Activated naive CD4-positive, alpha-beta T cell treated with anti-CD3 and anti-CD28 coated beads for 36 hours (primary cell): ENCODE results near the gene KCNQ2. TPM values are rescaled to one million over a fixed set of nuclear protein-coding genes. Genes with fewer than 3 reads are reported as not detected.

Experiments used
- CTCF ChIA-PET: fragments of 350-600 bp; sonication (Branson Sonifier 250); formaldehyde crosslinking; loops from one replicate; lab custom pipeline; 2021; ENCODE audit warnings: antibody characterized with exemption; lab: Charles Lee
- DNase-seq: peaks from one replicate; pipeline ENCODE4 v3.0.0-alpha.2; 2020
- H3K27ac Mint-ChIP-seq: one replicate; pipeline ENCODE4 v1.8.0; 2021; ENCODE audit warnings: mild to moderate bottlenecking, mixed read lengths
- H3K27me3 Mint-ChIP-seq: one replicate; pipeline ENCODE4 v1.8.0; 2021; ENCODE audit warnings: low read depth, mixed read lengths
- H3K36me3 Mint-ChIP-seq: one replicate; pipeline ENCODE4 v1.8.0; 2021; ENCODE audit warnings: low read depth, mixed read lengths
- H3K4me1 Mint-ChIP-seq: one replicate; pipeline ENCODE4 v1.8.0; 2021; ENCODE audit warnings: low read depth, mixed read lengths
- H3K4me3 Mint-ChIP-seq: one replicate; pipeline ENCODE4 v1.8.0; 2021; ENCODE audit warnings: mild to moderate bottlenecking, moderate library complexity, mixed read lengths
- H3K9me3 Mint-ChIP-seq: one replicate; pipeline ENCODE4 v1.8.0; 2021; ENCODE audit warnings: mixed read lengths
- intact Hi-C: fragments of 100-400 bp; cut with micrococcal nuclease; formaldehyde crosslinking; loops from one replicate; pipeline ENCODE4 v1.15.1; 2023
- total RNA-seq, 2 experiments: library from RNA; stranded (reverse); gene quantifications; one replicate each; pipeline ENCODE4 v1.2.3, GENCODE V29; 2021

The KCNQ2 gene
- total RNA-seq, 2 experiments from 2014 or later, result not detected

DNA sequence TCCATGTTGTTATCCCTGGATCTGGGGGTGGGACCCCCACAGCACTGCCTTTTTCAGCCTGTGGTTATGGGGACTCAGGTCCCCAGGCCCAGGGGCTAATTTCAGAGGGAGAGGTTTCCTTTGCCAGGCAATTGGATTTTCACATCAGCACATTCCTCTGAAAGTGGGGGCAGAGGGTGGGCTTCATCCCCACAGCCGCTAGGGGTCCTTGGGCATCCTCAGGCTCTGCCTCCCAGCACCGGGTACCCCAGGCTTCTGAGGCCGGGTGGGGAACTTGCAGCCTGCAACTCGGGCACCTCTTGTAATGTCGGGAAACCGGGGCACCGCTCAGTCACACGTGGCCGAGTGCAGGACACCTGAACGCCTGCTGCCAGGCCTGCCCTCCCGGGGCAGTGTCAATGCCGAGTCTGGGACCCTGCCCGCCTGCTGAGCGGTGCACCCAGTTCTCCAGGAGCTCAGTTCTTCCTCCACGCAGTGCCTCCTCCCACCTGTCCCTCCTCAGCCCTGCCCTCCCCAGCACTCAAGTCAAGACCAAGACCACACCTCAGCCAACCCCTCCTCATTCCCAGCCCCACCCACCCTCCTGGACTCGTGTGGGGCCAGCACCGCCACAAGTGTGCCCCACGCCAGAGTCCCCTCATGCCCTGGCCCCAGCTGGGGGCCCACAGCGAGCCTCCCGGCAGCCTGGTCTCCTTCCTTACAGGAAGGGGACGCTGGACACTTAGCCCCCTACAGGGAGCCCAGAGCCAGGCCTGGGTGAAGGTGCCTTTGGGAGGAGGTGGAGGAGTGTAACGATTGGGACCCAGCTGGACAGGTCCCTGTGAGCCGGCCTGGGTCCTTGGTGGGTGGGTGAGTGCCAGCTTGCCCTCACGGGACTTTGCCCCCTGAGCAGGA, 102.5 kb downstream of the KCNQ2 start:
- CTCF ChIA-PET, result interaction anchor here (0.6 to 1.2 kb wide), 2 partner anchors 12 to 177 kb away, joined by 3 read pairs; no protein-coding TSS in a partner anchor
- intact Hi-C loops, result no loop called here
- no peaks in the 10 kb centered on the region for H3K9me3 Mint-ChIP-seq
- no peak overlapping the region for H3K4me3 Mint-ChIP-seq
- H3K4me1 Mint-ChIP-seq, result no peaks in the 10 kb centered on the region
- no peaks in the 10 kb centered on the region for H3K36me3 Mint-ChIP-seq
- peaks cover 4% of the 10 kb centered on the region for H3K27me3 Mint-ChIP-seq
- no peak overlapping the region for H3K27ac Mint-ChIP-seq
- no peak for DNase-seq

DNA sequence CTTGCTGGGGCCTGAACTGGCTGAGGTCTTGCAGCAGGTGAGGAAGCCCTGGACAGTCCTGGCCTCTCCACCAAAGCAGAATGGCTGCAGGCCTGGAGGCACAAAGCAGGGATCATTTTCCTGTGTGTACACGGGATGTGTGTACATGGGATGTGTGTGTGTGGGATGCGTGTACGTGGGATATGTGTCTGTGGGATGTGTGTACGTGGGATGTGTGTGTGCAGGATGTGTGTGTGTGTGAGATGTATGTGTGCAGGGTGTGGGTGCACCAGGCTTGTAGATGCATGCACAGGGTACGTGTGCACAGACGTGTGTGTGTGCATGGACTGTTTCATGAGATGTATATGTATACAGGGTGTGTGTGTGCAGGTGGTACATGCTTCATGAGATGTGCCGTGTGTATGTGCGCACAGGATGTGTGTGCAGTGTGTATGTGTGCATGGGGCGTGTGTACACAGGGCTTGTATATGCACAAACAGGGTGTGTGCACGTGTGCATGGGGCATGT, 103.4 kb downstream of the KCNQ2 start:
- H3K4me3 Mint-ChIP-seq, result no peak overlapping the region
- H3K4me1 Mint-ChIP-seq, result no peaks in the 10 kb centered on the region
- H3K9me3 Mint-ChIP-seq, result no peaks in the 10 kb centered on the region
- DNase-seq, result no peak
- no peaks in the 10 kb centered on the region for H3K36me3 Mint-ChIP-seq
- intact Hi-C loops, result no loop called here
- peaks cover 4% of the 10 kb centered on the region for H3K27me3 Mint-ChIP-seq
- CTCF ChIA-PET, result no interaction called here
- no peak overlapping the region for H3K27ac Mint-ChIP-seq

GRCh38 chr20:63368151-63368550, 104.3 kb downstream of the KCNQ2 start:
- Mint-ChIP-seq H3K27me3 (peaks cover 4% of the 10 kb centered on the region), H3K4me3 (no peak overlapping the region), H3K9me3 (no peaks in the 10 kb centered on the region), H3K36me3 (no peaks in the 10 kb centered on the region), H3K4me1 (no peaks in the 10 kb centered on the region), H3K27ac (no peak overlapping the region)
- intact Hi-C loops, result no loop called here
- DNase-seq, result no peak
- CTCF ChIA-PET, result no interaction called here

GRCh38 chr20:63367446-63368055, 104.9 kb downstream of the KCNQ2 start:
- CTCF ChIA-PET, result no interaction called here
- Mint-ChIP-seq H3K4me3 (no peak overlapping the region), H3K36me3 (no peaks in the 10 kb centered on the region), H3K27ac (no peak overlapping the region), H3K9me3 (no peaks in the 10 kb centered on the region), H3K4me1 (no peaks in the 10 kb centered on the region), H3K27me3 (peaks cover 9% of the 10 kb centered on the region)
- intact Hi-C loops, result no loop called here
- DNase-seq, result no peak

GRCh38 chr20:63366390-63367365, 105.8 kb downstream of the KCNQ2 start:
- H3K36me3 Mint-ChIP-seq, result no peaks in the 10 kb centered on the region
- H3K4me1 Mint-ChIP-seq, result no peaks in the 10 kb centered on the region
- no peak overlapping the region for H3K27ac Mint-ChIP-seq
- H3K27me3 Mint-ChIP-seq, result peaks cover 12% of the 10 kb centered on the region
- no peak overlapping the region for H3K4me3 Mint-ChIP-seq
- DNase-seq, result no peak
- H3K9me3 Mint-ChIP-seq, result no peaks in the 10 kb centered on the region
- CTCF ChIA-PET, result no interaction called here
- intact Hi-C loops, result no loop called here

DNA sequence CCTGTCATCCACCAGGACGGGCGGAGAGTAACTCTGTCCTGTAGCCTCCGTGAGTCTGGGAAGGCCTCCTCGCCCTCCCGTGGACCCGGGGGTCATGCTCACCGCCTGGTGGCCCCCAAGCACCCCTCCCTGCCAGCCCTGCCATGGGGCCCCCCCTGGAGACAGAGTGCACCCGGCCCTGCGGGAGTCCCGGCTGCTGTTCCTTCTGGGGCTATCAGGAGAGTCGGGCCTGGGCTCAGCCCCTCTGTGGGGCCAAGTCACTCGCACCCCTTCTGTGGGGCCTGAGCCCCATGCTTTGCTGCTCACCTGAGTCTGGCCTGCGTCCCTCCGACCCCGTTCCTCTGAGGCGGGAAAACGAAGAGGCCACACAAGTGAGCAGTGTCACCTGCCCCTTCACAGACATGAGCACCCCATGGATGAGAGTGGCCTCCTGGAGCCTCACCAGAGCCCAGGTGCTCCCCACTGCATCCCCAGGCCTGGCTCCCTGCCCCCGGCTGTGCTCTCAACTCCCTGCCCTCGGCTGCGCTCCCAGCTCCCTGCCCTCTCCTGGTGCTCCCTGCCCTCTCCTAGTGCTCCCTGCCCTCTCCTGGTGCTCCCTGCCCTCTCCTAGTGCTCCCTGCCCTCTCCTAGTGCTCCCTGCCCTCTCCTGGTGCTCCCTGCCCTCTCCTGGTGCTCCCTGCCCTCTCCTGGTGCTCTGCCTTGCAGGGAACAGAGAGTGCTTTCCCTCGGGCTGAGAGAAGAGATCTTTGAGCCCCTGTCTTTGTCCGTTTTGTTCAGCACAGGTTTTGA, 106.7 kb downstream of the KCNQ2 start:
- no peak overlapping the region for H3K4me3 Mint-ChIP-seq
- intact Hi-C loops, result no loop called here
- H3K9me3 Mint-ChIP-seq, result no peaks in the 10 kb centered on the region
- DNase-seq, result no peak
- peaks cover 12% of the 10 kb centered on the region for H3K27me3 Mint-ChIP-seq
- no peaks in the 10 kb centered on the region for H3K4me1 Mint-ChIP-seq
- H3K36me3 Mint-ChIP-seq, result no peaks in the 10 kb centered on the region
- no peak overlapping the region for H3K27ac Mint-ChIP-seq
- CTCF ChIA-PET, result no interaction called here

DNA sequence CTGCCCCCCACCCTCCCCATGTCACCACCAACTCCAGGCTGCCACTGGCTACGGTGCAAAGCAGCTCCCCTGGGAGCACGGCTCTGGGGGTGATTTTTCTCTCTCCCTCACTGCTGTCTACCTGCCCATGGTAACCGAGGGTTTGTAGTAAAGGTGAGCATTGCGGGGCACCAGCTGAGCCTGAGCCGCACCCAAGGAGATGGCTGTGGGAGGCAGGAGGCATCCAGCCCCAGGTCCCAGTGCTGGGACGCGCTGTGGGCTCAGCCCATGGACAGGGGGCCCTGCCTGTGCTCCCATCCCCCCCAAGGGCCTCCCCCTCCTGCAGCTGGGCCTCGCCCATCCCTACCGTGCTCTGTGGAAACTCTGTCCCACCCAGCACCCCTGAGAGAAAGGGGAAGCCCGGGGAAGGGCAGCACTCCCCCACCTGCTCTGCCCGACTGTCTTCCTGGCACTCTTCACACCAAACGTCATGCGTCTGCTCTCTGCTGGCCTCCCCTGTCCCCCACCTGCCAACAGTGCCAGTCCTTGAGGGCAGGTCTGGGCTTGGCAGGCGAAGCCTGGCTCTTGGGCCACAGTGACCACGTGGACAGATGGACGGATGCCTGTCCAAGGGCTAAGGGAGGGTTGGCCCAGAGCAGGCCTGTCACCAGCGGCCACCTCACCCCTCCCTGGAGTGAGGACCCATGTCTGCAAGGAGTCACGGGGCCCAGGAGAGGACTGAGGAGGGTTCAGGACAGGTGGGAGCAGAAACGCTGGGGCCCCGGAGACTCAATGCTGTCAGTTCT, 107.5 kb downstream of the KCNQ2 start:
- DNase-seq, result no peak
- no peaks in the 10 kb centered on the region for H3K36me3 Mint-ChIP-seq
- peaks cover under 1% of the 10 kb centered on the region for H3K4me1 Mint-ChIP-seq
- no peak overlapping the region for H3K4me3 Mint-ChIP-seq
- intact Hi-C loops, result no loop called here
- no peak overlapping the region for H3K27ac Mint-ChIP-seq
- no peaks in the 10 kb centered on the region for H3K9me3 Mint-ChIP-seq
- CTCF ChIA-PET, result no interaction called here
- peaks cover 13% of the 10 kb centered on the region for H3K27me3 Mint-ChIP-seq

- H3K27me3 Mint-ChIP-seq, result peaks cover 23% of the 10 kb centered on the region
- CTCF ChIA-PET, result no interaction called here
- no peaks in the 10 kb centered on the region for H3K36me3 Mint-ChIP-seq
- H3K9me3 Mint-ChIP-seq, result no peaks in the 10 kb centered on the region
- peaks cover 2% of the 10 kb centered on the region for H3K4me1 Mint-ChIP-seq
- intact Hi-C loops, result no loop called here
- no peak overlapping the region for H3K4me3 Mint-ChIP-seq
- H3K27ac Mint-ChIP-seq, result no peak overlapping the region
- no peak for DNase-seq
Measured at GRCh38 chr20:63363981-63364561, 108.4 kb downstream of the KCNQ2 start.

GRCh38 chr20:63363013-63363957, 109.2 kb downstream of the KCNQ2 start:
- H3K27ac Mint-ChIP-seq, result no peak overlapping the region
- CTCF ChIA-PET, result no interaction called here
- H3K9me3 Mint-ChIP-seq, result no peaks in the 10 kb centered on the region
- intact Hi-C loops, result no loop called here
- H3K36me3 Mint-ChIP-seq, result no peaks in the 10 kb centered on the region
- H3K4me3 Mint-ChIP-seq, result no peak overlapping the region
- H3K4me1 Mint-ChIP-seq, result peaks cover 2% of the 10 kb centered on the region
- no peak for DNase-seq
- peaks cover 23% of the 10 kb centered on the region for H3K27me3 Mint-ChIP-seq

DNA sequence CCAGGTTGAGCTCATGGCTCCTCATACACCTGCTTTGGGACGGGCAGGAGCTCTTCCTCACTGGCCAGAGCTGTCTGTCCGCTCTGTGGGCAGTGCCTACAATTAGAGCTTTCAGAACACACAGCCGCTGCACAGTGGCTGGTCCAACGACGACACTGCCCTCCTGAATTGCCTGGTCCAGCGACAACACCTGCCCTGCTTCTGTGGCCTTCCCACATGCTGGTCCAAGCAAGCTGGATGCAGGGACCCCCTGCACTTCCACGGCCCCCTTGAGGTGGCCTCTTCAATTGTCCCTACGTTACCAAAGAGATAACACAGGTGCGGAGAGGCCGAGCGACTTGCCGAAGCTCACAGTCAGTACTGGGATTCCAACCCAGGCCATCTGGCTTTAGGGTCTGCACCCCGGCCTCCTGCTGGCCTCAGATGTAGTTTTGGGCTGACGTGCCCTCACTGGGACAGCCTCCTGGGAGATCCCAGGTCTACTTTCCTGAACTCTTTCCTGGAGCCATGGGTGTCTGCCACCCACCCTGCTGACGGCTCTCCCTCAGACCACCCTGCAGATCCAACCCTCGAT, 109.9 kb downstream of the KCNQ2 start:
- Mint-ChIP-seq H3K4me3 (no peak overlapping the region), H3K9me3 (no peaks in the 10 kb centered on the region), H3K36me3 (no peaks in the 10 kb centered on the region), H3K27me3 (peaks cover 23% of the 10 kb centered on the region), H3K27ac (no peak overlapping the region), H3K4me1 (peaks cover 2% of the 10 kb centered on the region)
- CTCF ChIA-PET, result interaction anchor here (0.7 to 0.9 kb wide), 2 partner anchors 141 to 162 kb away, joined by 4 to 5 read pairs; no protein-coding TSS in a partner anchor
- no peak for DNase-seq
- intact Hi-C loops, result no loop called here
